Measurements from ENCODE around the gene C5orf22. TPM values are rescaled to one million over a fixed set of nuclear protein-coding genes. Genes with fewer than 3 reads are reported as not detected.

C5orf22 gene
- total and polyA plus RNA-seq, 2 of the 13 experiments (the other 11 are each of a cell fraction or from before 2014, with no cell fraction given) = 14.0 to 21.5 TPM

- TF ChIP-seq HMGXB4 (CRISPR knock-in tag; IDR thresholded peaks at IDR 0.05; ENCODE audit: borderline replicate concordance in 1 of 2, low read depth in 1 of 2) (peak in 1 of 2 experiments; percentile 87; a peak in 2 of 4 replicates), KLF15 (CRISPR knock-in tag; IDR thresholded peaks at IDR 0.05; ENCODE audit: borderline replicate concordance) (no peak), ZFP90 (CRISPR knock-in tag; IDR thresholded peaks at IDR 0.05; ENCODE audit: borderline replicate concordance) (no peak), ZNF512 (CRISPR knock-in tag; IDR thresholded peaks at IDR 0.05) (no peak), LRRFIP1 (CRISPR knock-in tag; conservative IDR thresholded peaks at IDR 0.05) (no peak), PAX8 (CRISPR knock-in tag; IDR thresholded peaks at IDR 0.05; ENCODE audit: borderline replicate concordance) (no peak), PRDM10 (CRISPR knock-in tag; IDR thresholded peaks at IDR 0.05; ENCODE audit: low read depth) (no peak), RBFOX2 (IDR thresholded peaks at IDR 0.05; ENCODE audit: low read depth, low read length) (peak; percentile 78), ZNF709 (CRISPR knock-in tag; IDR thresholded peaks at IDR 0.05) (peak; percentile 13), ZNF781 (CRISPR knock-in tag; IDR thresholded peaks at IDR 0.05; ENCODE audit: borderline replicate concordance, not compliant biosample characterization) (no peak), GATAD2A (CRISPR knock-in tag; IDR thresholded peaks at IDR 0.05) (peak; percentile 56; the same call in 1 of the 2 replicates), FIP1L1 (IDR thresholded peaks at IDR 0.05; ENCODE audit: borderline replicate concordance, insufficient read depth, low read depth, low read length) (no peak), RFXANK (CRISPR knock-in tag; IDR thresholded peaks at IDR 0.05) (0 out of 2 replicates have a peak, but pooled peaks have one; percentile 58), ZNF234 (CRISPR knock-in tag; conservative IDR thresholded peaks at IDR 0.05) (no peak), SALL1 (CRISPR knock-in tag; IDR thresholded peaks at IDR 0.05) (peak; percentile 60), THAP11 (CRISPR knock-in tag; IDR thresholded peaks at IDR 0.05) (peak; percentile 82)
These were observed at the start of gene C5orf22, which contains the start of gene DROSHA (continued) for GRCh38 chr5:31531888-31532547.
